NCI-H2227 (cell line): Measurements from ENCODE around the gene OGG1.

Experiments
- DNase-seq: peaks from one replicate; lab custom pipeline; 2025; ENCODE audit not compliant: unreplicated experiment; lab: John Stamatoyannopoulos, UW

The OGG1 gene

GRCh38 chr3:9782770-9783169 lies 33.0 kb downstream of the OGG1 start:
- DNase-seq = no peak

- no peak for DNase-seq
Observed at GRCh38 chr3:9783954-9784353, 34.2 kb downstream of the OGG1 start.

- peak; percentile 13 for DNase-seq
Observed at GRCh38 chr3:9784965-9785364, 35.2 kb downstream of the OGG1 start.

- DNase-seq = no peak
Observed at GRCh38 chr3:9785602-9786001, 35.9 kb downstream of the OGG1 start.

GRCh38 chr3:9786209-9786739 lies 36.5 kb downstream of the OGG1 start:
- DNase-seq = no peak

- no peak for DNase-seq
Observed at GRCh38 chr3:9786825-9787669, 37.3 kb downstream of the OGG1 start.

- no peak for DNase-seq
Observed at GRCh38 chr3:9787714-9788113, 38.0 kb downstream of the OGG1 start.

GRCh38 chr3:9791127-9791526 lies 41.4 kb downstream of the OGG1 start:
- DNase-seq = no peak

- DNase-seq = no peak
Observed at GRCh38 chr3:9791790-9792404, 42.1 kb downstream of the OGG1 start.

GRCh38 chr3:9792405-9793160 lies 42.8 kb downstream of the OGG1 start, which contains the start of the genes ARPC4 and TADA3:
ARPC4 (plus strand) TSS chr3:9793082; CDS start chr3:9793122, 40 bp downstream.
TADA3 (minus strand) TSS chr3:9792473; CDS start chr3:9791466, 1,007 bp downstream.
- DNase-seq = peak; percentile 93

- DNase-seq = peak; percentile 35
Observed at GRCh38 chr3:9793161-9793781, 43.5 kb downstream of the OGG1 start.

GRCh38 chr3:9794400-9794799 lies 44.6 kb downstream of the OGG1 start:
- no peak for DNase-seq

- DNase-seq = no peak
Observed at GRCh38 chr3:9795207-9795606, 45.5 kb downstream of the OGG1 start.

GRCh38 chr3:9797196-9797945 lies 47.6 kb downstream of the OGG1 start:
- no peak for DNase-seq

- no peak for DNase-seq
Observed at GRCh38 chr3:9800529-9800928, 50.8 kb downstream of the OGG1 start.

GRCh38 chr3:9803494-9803893 lies 53.7 kb downstream of the OGG1 start:
- no peak for DNase-seq

- no peak for DNase-seq
Observed at GRCh38 chr3:9804996-9805395, 55.2 kb downstream of the OGG1 start.

GRCh38 chr3:9806137-9806536 lies 56.4 kb downstream of the OGG1 start:
- no peak for DNase-seq
